H9 (cell line): ENCODE results near the gene FRAT2. TPM values are rescaled to one million over a fixed set of nuclear protein-coding genes. Genes with fewer than 3 reads are reported as not detected.

ENCODE experiments used
- DNase-seq: peaks from one replicate; pipeline ENCODE4 v3.0.0-alpha.2; 2017
- H2AFZ ChIP-seq: one replicate; pipeline ENCODE4 v1.6.1; 2013; ENCODE audit warnings: mild to moderate bottlenecking, low read length, control low read depth, moderate library complexity
- H2AK5ac ChIP-seq: 2 replicates; pipeline ENCODE4 v1.6.1; 2013; ENCODE audit warnings: low read length, control low read depth, mixed read lengths; ENCODE audit not compliant: insufficient read length
- H2BK120ac ChIP-seq: one replicate; pipeline ENCODE4 v1.6.1; 2013; ENCODE audit warnings: low read depth, mild to moderate bottlenecking, low read length, control low read depth, inconsistent platforms; ENCODE audit not compliant: poor library complexity, severe bottlenecking
- H2BK12ac ChIP-seq: 2 replicates; pipeline ENCODE4 v1.6.1; 2013; ENCODE audit warnings: low read length, control low read depth, mixed read lengths, low read depth; ENCODE audit not compliant: insufficient read length
- H2BK15ac ChIP-seq: 2 replicates; pipeline ENCODE4 v1.6.1; 2013; ENCODE audit warnings: low read depth, low read length, control low read depth
- H2BK20ac ChIP-seq: one replicate; pipeline ENCODE4 v1.6.1; 2013; ENCODE audit warnings: low read depth, mild to moderate bottlenecking, low read length, control low read depth, inconsistent platforms; ENCODE audit not compliant: poor library complexity, severe bottlenecking
- H2BK5ac ChIP-seq: 2 replicates; pipeline ENCODE4 v1.6.1; 2013; ENCODE audit warnings: low read length, control low read depth, mixed read lengths; ENCODE audit not compliant: insufficient read length
- H3K14ac ChIP-seq: 2 replicates; pipeline ENCODE4 v1.6.1; 2013; ENCODE audit warnings: low read length, control low read depth; ENCODE audit not compliant: insufficient read depth
- H3K18ac ChIP-seq: 2 replicates; pipeline ENCODE4 v1.6.1; 2013; ENCODE audit warnings: low read depth, mild to moderate bottlenecking, mixed read lengths, low read length, control low read depth; ENCODE audit not compliant: insufficient read length
- H3K23ac ChIP-seq: 2 replicates; pipeline ENCODE4 v1.6.1; 2013; ENCODE audit warnings: low read length, control low read depth, mixed read lengths, low read depth; ENCODE audit not compliant: insufficient read length
- H3K23me2 ChIP-seq: 2 replicates; pipeline ENCODE4 v1.6.1; 2013; ENCODE audit warnings: low read depth, mild to moderate bottlenecking, mixed read lengths, low read length, control low read depth; ENCODE audit not compliant: insufficient read length, poor library complexity, severe bottlenecking
- H3K27ac ChIP-seq: 2 replicates; pipeline ENCODE4 v1.5.1; 2013; ENCODE audit warnings: low read length, control low read depth, mixed read lengths, low read depth; ENCODE audit not compliant: insufficient read length
- H3K27me3 ChIP-seq: 2 replicates; pipeline ENCODE4 v1.6.1; 2013; ENCODE audit warnings: low read length, control low read depth, inconsistent platforms; ENCODE audit not compliant: insufficient read depth
- H3K4ac ChIP-seq: 2 replicates; pipeline ENCODE4 v1.6.1; 2013; ENCODE audit warnings: low read depth, mild to moderate bottlenecking, control low read depth, inconsistent platforms, low read length, moderate library complexity
- H3K4me1 ChIP-seq: 2 replicates; pipeline ENCODE4 v1.6.1; 2013; ENCODE audit warnings: low read length, control low read depth, inconsistent platforms; ENCODE audit not compliant: insufficient read depth
- H3K4me2 ChIP-seq: 2 replicates; pipeline ENCODE4 v1.6.1; 2013; ENCODE audit warnings: low read length, control low read depth, mixed read lengths; ENCODE audit not compliant: insufficient read length, insufficient read depth
- H3K56ac ChIP-seq: 2 replicates; pipeline ENCODE4 v1.6.1; 2013; ENCODE audit warnings: low read depth, mild to moderate bottlenecking, mixed read lengths, low read length, control low read depth; ENCODE audit not compliant: insufficient read length
- H3K79me1 ChIP-seq: 2 replicates; pipeline ENCODE4 v1.6.1; 2013; ENCODE audit warnings: low read depth, mild to moderate bottlenecking, moderate library complexity, low read length, control low read depth, inconsistent platforms; ENCODE audit not compliant: insufficient read depth, poor library complexity, severe bottlenecking
- H3K79me2 ChIP-seq: 2 replicates; pipeline ENCODE4 v1.6.1; 2013; ENCODE audit warnings: low read length, control low read depth, inconsistent platforms; ENCODE audit not compliant: insufficient read depth
- H3K9ac ChIP-seq: 2 replicates; pipeline ENCODE4 v1.6.1; 2013; ENCODE audit warnings: low read length, control low read depth, mixed read lengths; ENCODE audit not compliant: insufficient read length; ENCODE audit errors: extremely low read depth
- H3K9me3 ChIP-seq: one replicate; pipeline ENCODE4 v1.6.1; 2013; ENCODE audit warnings: low read depth, low read length, inconsistent platforms; ENCODE audit not compliant: control insufficient read depth
- H3T11ph ChIP-seq: one replicate; pipeline ENCODE4 v1.6.1; 2013; ENCODE audit warnings: mild to moderate bottlenecking, low read length, control low read depth, inconsistent platforms
- H4K20me1 ChIP-seq: one replicate; pipeline ENCODE4 v1.6.1; 2013; ENCODE audit not compliant: control insufficient read depth, insufficient read length, insufficient read depth
- H4K5ac ChIP-seq: 2 replicates; pipeline ENCODE4 v1.6.1; 2013; ENCODE audit warnings: low read depth, mild to moderate bottlenecking, mixed read lengths, low read length, control low read depth; ENCODE audit not compliant: insufficient read length
- H4K8ac ChIP-seq: replicated peaks from 2 replicates; pipeline ENCODE4 v1.6.1; 2013; ENCODE audit warnings: low read length, control low read depth, mixed read lengths, low read depth; ENCODE audit not compliant: insufficient read length
- H4K91ac ChIP-seq: 2 replicates; pipeline ENCODE4 v1.6.1; 2013; ENCODE audit warnings: low read depth, mild to moderate bottlenecking, moderate library complexity, mixed read lengths, low read length, control low read depth; ENCODE audit not compliant: insufficient read length
- H3K27ac Mint-ChIP-seq, 3 experiments: 2 replicates in 2 of 3; 3 replicates in 1 of 3; pipeline ENCODE4 v1.8.0; 2020 to 2021; ENCODE audit warnings: mixed read lengths in 3 of 3, mild to moderate bottlenecking in 1 of 3, moderate library complexity in 1 of 3
- H3K27me3 Mint-ChIP-seq: 2 replicates; pipeline ENCODE4 v1.8.0; 2021; ENCODE audit warnings: low read depth, mild to moderate bottlenecking, moderate library complexity, mixed read lengths
- H3K36me3 Mint-ChIP-seq, 3 experiments: 2 replicates in 2 of 3; 3 replicates in 1 of 3; pipeline ENCODE4 v1.8.0; 2020 to 2021; ENCODE audit warnings: low read depth in 3 of 3, mixed read lengths in 3 of 3; ENCODE audit not compliant: insufficient read depth in 1 of 3
- H3K4me1 Mint-ChIP-seq, 2 experiments: 2 replicates each; pipeline ENCODE4 v1.8.0; 2020; ENCODE audit warnings: mixed read lengths in 2 of 2
- H3K4me3 Mint-ChIP-seq, 2 experiments: 2 replicates in 1 of 2; 3 replicates in 1 of 2; pipeline ENCODE4 v1.8.0; 2020 to 2021; ENCODE audit warnings: mild to moderate bottlenecking in 2 of 2, mixed read lengths in 2 of 2, moderate library complexity in 1 of 2
- H3K9me3 Mint-ChIP-seq, 2 experiments: 2 replicates in 1 of 2; 3 replicates in 1 of 2; pipeline ENCODE4 v1.8.0; 2020; ENCODE audit warnings: mild to moderate bottlenecking in 2 of 2, mixed read lengths in 2 of 2, moderate library complexity in 1 of 2
- WGBS: extraction: QIAGEN DNeasy Blood & Tissue Kit; methylation state at CpG from one replicate; pipeline ENCODE4 v1.1.7; 2013; ENCODE audit warnings: missing lambda C conversion rate, low lambda C conversion rate, mixed read lengths; ENCODE audit not compliant: insufficient read length; ENCODE audit errors: extremely low coverage; 5-methylcytosine and 5-hydroxymethylcytosine counted together
- total RNA-seq: library from RNA; stranded (reverse); gene quantifications from 2 replicates; pipeline ENCODE4 v1.2.1, GENCODE V29; 2021
- TF ChIP-seq, protein P1 (sequence below): fragments of 200-600 bp; sonication (generic); conservative IDR thresholded peaks from 3 replicates; pipeline ENCODE4 v1.8.0; 2021; ENCODE audit warnings: antibody characterized with exemption, mild to moderate bottlenecking

FRAT2 gene
- total RNA-seq, 1 experiment from 2014 or later: 129 TPM

DNA sequence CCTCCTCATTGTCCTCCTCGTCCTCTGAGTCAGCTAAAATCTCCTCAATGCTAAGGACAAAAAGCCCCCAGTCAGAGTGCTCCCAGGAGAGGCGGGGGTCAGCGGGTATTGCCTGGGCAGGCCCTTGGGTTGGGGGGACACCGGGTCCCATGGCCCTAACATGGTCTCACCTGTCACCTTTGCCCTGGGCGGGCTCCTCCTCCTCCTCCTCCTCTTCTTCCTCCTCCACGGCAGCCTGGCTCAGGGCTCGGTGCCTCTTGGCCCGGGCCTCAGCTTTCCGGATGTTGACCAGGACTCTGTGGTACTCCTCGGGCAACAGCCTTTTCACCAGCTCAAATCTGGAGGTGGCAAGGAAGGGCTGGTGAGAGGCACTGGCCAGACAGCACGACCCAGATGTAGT is 32.0 kb upstream of the FRAT2 start:
- Histone ChIP-seq H2AFZ (no peak overlapping the region), H2BK20ac (no peak overlapping the region), H2BK12ac (no peak overlapping the region), H3K79me1 (no peaks in the 10 kb centered on the region), H4K20me1 (no peaks in the 10 kb centered on the region), H3K23ac (no peak overlapping the region), H4K91ac (no peak overlapping the region), H3K27me3 (no peaks in the 10 kb centered on the region), H4K5ac (no peak overlapping the region), H4K8ac (no peak overlapping the region), H3K56ac (no peak overlapping the region), H3K14ac (no peak overlapping the region), H3K4ac (no peak overlapping the region), H3K23me2 (no peaks in the 10 kb centered on the region), H3K27ac (no peak overlapping the region), H2BK5ac (no peak overlapping the region), H3K4me1 (no peaks in the 10 kb centered on the region), H3K9me3 (no peaks in the 10 kb centered on the region), H2BK120ac (no peak overlapping the region), H3K4me2 (no peak overlapping the region), H3T11ph (no peak overlapping the region), H3K79me2 (no peaks in the 10 kb centered on the region), H2AK5ac (no peak overlapping the region), H3K18ac (no peak overlapping the region), H2BK15ac (no peak overlapping the region), H3K9ac (no peak overlapping the region)
- no peak overlapping the region for H3K4me3 Mint-ChIP-seq
- DNase-seq: no peak
- no CpG with 5 or more reads among the region's 11 CpGs for WGBS
- H3K27me3 Mint-ChIP-seq: no peaks in the 10 kb centered on the region; the same call in 1 of the 2 replicates
- peak overlapping the region in 1 of 3 experiments; percentile 59; a peak in 1 of 7 replicates for H3K27ac Mint-ChIP-seq
- TF ChIP-seq, protein P1, sequence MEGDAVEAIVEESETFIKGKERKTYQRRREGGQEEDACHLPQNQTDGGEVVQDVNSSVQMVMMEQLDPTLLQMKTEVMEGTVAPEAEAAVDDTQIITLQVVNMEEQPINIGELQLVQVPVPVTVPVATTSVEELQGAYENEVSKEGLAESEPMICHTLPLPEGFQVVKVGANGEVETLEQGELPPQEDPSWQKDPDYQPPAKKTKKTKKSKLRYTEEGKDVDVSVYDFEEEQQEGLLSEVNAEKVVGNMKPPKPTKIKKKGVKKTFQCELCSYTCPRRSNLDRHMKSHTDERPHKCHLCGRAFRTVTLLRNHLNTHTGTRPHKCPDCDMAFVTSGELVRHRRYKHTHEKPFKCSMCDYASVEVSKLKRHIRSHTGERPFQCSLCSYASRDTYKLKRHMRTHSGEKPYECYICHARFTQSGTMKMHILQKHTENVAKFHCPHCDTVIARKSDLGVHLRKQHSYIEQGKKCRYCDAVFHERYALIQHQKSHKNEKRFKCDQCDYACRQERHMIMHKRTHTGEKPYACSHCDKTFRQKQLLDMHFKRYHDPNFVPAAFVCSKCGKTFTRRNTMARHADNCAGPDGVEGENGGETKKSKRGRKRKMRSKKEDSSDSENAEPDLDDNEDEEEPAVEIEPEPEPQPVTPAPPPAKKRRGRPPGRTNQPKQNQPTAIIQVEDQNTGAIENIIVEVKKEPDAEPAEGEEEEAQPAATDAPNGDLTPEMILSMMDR: no peak
- peaks cover 51 to 84% (median 75%) of the 10 kb centered on the region in 3 experiments for H3K36me3 Mint-ChIP-seq
- H3K9me3 Mint-ChIP-seq: no peaks in the 10 kb centered on the region
- H3K4me1 Mint-ChIP-seq: peaks cover 2 to 8% of the 10 kb centered on the region in 2 experiments; a peak in 3 of 4 replicates
